GM12801 (cell line): ENCODE results near the gene ZNF563.

Experiments used
- TF ChIP-seq, protein P1 (sequence below): IDR thresholded peaks from one replicate; pipeline ENCODE4 v1.5.1; 2011; ENCODE audit warnings: control low read depth; ENCODE audit not compliant: insufficient read length; ENCODE audit errors: extremely low read depth

The ZNF563 gene

DNA sequence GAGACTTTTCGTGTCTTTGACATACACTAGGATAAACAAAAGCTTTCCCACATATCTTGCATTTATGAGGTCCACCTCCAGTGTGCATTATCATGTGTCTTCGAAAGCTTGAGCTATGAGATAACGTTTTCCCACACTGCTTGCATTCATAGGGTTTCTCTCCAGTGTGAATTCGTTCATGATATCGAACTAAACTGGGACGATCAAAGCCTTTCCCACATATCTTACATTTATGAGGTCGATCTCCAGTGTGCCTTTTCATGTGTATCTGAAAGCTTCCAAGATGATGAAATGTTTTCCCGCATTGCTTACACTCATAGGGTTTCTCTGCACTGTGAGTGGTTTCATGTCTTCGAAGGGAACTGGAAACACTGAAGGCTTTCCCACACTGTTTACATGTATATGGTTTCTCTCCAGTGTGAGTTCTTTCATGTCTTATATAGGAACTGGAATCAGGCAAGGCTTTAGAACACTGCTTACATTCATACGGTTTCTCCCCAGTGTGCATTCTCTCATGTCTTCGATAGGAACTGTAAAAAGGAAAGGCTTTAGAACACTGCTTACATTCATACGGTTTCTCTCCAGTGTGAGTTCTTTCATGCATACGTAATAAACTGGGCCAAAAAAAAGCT is 14.5 kb downstream of the ZNF563 start:
- TF ChIP-seq, protein P1, sequence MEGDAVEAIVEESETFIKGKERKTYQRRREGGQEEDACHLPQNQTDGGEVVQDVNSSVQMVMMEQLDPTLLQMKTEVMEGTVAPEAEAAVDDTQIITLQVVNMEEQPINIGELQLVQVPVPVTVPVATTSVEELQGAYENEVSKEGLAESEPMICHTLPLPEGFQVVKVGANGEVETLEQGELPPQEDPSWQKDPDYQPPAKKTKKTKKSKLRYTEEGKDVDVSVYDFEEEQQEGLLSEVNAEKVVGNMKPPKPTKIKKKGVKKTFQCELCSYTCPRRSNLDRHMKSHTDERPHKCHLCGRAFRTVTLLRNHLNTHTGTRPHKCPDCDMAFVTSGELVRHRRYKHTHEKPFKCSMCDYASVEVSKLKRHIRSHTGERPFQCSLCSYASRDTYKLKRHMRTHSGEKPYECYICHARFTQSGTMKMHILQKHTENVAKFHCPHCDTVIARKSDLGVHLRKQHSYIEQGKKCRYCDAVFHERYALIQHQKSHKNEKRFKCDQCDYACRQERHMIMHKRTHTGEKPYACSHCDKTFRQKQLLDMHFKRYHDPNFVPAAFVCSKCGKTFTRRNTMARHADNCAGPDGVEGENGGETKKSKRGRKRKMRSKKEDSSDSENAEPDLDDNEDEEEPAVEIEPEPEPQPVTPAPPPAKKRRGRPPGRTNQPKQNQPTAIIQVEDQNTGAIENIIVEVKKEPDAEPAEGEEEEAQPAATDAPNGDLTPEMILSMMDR = no peak

DNA sequence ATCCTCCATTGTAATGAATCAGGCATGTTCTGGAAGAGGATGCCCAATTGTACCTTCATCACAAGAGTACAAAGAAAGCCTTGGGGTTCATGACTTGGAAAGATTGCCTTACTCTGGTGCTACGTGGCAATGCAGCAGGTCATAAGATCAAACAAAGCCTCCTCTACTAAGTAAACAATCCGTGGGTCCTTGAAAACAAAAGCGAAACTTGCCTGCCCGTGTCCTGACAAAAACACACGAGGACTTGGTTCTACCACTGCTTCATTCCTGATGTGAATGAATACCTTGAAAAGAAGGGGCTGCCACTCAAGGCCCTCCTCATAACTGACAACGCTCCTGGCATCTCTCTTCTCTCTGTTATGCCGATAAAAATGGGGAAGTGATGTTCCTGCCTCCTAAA is 18.9 kb downstream of the ZNF563 start:
- TF ChIP-seq, protein P1 = no peak

DNA sequence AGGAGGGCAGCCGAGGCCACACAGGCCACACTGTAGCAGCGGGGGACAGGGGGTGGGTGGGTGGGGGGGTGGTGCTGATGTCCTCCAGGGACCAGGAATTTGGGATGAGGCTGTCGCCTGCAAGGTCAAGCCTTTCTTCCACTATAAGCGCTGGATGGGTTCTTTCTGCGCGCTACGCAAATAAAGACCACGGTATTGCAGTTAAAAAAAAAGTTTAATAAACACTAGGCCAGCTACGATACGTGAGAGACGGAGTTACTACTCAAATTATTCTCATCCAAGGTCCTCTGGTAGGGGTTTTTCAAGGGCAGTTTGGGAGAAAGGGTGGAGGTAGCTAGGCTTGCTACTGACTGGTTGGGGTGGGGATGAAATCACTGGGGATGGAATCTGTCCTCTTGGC is 38.2 kb downstream of the ZNF563 start:
- TF ChIP-seq, protein P1 = no peak

DNA sequence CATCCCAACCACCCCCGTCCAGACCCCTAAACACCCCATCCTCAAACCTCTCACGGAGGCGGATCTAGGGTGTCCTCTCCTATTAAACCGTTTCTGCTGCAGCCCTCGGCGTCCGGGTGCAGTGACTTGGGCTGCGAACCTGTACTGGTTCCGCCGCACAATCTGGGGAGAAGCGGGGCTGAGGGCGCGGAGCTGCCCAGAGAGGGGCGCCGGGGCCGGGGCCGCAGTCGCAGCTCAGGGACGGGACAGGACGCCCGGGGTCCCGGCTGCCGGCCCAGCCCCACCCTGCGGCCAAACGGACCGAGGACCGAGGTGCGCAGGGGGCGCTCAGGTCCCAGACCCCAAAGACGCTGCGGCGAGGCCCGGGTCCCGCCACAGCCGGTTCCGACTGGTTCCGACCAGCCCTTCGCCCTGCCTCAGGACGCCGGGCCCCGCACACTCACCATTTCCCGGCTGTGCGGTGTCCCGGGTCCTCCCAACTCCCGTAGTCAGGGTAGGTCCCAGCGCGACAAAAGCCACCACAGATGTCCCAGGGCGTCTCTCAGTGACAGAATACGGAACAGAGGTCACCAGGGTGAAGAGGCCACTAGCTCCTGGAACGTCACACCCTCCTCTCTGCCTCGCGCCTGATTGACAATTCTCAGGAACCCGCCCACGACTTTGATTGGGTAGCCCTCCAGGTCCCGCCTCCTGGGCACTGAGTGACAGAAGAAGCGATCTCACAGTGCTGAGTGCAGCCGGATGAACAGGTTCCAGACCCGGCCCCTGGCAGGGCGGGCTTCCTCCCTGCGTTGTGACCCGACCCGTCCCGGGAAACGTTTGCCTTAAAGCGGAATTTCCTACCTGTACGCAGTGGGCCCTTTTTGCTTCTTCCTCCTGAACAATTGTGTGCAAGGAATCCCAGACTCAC is 38.9 kb downstream of the ZNF563 start, which contains the start of gene ZNF44:
TSS of gene ZNF44 (minus strand) at position 635 of the 910 bp plus-strand sequence. CDS start at position 446, 189 bp downstream.
- TF ChIP-seq, protein P1 = no peak

DNA sequence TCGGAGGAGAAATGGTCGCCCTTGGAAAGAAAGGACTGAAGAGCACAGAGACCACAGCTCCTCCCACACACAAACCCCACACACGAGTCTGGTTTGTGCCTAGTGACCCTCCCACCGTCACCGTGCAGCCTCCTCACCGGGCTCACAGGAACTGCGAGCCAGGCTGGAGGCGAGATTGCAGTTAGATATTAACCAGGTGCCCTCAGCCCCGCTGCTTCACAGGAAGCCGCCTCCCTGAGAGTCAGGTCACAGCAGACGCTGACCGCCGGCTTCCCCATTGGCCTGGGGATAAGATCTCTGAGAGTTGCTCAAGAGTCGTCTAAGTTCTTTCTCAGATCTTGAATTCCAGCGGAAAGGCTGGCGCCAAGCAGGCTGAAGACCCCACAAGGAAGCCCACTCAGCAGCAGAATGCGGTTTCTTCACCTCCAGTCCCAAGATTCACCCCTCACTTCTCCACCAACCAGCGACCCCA is 39.6 kb downstream of the ZNF563 start:
- TF ChIP-seq, protein P1 = no peak

DNA sequence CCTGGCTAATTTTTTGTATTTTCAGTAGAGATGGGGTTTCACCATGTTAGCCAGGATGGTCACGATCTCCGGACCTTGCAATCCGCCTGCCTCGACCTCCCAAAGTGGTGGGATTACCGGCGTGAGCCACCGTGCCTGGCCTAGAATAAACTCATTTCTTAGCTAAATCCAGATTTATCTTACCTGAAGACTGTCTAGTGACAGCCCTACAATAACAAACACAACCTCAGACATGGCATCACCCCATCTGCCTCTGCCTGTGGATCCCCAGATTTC is 43.7 kb downstream of the ZNF563 start:
- TF ChIP-seq, protein P1 = no peak

DNA sequence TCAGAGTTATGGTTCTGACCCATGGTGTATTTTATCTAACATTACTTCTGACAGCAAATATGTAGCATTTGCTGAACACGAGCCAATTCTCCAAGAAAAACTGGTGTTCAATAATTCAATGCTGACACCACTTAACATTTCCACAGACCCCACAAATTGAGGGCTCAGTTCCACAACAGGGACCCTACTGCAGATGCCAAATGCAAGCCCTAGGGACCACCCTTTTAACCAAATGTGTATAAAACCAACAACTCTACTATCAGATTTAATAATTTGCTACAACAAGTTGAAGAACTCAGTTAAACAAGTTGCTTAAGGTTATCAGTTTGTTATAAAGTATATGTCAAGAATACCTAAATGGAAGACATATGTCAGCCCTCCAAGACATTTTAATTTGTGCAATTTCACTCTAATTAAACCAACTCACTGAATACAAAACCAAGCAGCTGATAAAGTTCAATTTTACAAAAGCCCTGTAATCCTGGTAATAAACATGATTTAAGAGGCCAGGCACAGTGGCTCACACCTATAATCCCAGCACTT is 45.4 kb downstream of the ZNF563 start:
- TF ChIP-seq, protein P1 = no peak
